Thyroid gland (tissue), 4 donors: ENCODE data around the gene RBM19. TPM values are rescaled to one million over a fixed set of nuclear protein-coding genes. Genes with fewer than 3 reads are reported as not detected.
"Not testable (repeated sequence)": the region's sequence is repeated elsewhere in the genome, so short reads cannot be mapped to it uniquely, and the experiment has no call there.

Experiments
- DNase-seq, 2 donors: peaks; one replicate each; pipeline ENCODE4 v3.0.0-alpha.2; 2019
- H3K27ac ChIP-seq, 3 donors: fragments of 200-600 bp; sonication (generic); 1 replicate in 2 of 3; 2 replicates in 1 of 3; pipeline ENCODE4 v1.5.1; 2016 to 2019; ENCODE audit warnings: mild to moderate bottlenecking in 1 of 3, moderate library complexity in 1 of 3
- H3K27me3 ChIP-seq: fragments of 200-600 bp; sonication (generic); one replicate; pipeline ENCODE4 v1.5.1; 2019
- H3K36me3 ChIP-seq, 2 donors: fragments of 200-600 bp; sonication (generic); one replicate each; pipeline ENCODE4 v1.5.1; 2016 to 2019
- H3K4me1 ChIP-seq, 2 donors: fragments of 200-600 bp; sonication (generic); one replicate each; pipeline ENCODE4 v1.5.1; 2017 to 2019
- H3K4me3 ChIP-seq, 3 donors: fragments of 200-600 bp; sonication (generic); replicated peaks in 1 of 3; 1 replicate in 2 of 3; 2 replicates in 1 of 3; pipeline ENCODE4 v1.5.1; 2016; ENCODE audit warnings: mild to moderate bottlenecking in 1 of 3
- H3K9me3 ChIP-seq: fragments of 200-600 bp; sonication (generic); one replicate; pipeline ENCODE4 v1.5.1; 2017
- CTCF ChIP-seq, 6 experiments: fragments of 200-600 bp in 3 of 6; fragments of 450-650 bp in 3 of 6; sonication (generic) in 3 of 6; IDR thresholded peaks; one replicate each; pipeline ENCODE4 v1.5.1; 2016 to 2019; ENCODE audit warnings: antibody characterized with exemption in 6 of 6, mild to moderate bottlenecking in 2 of 6, inconsistent platforms in 1 of 6, moderate library complexity in 1 of 6
- POLR2A ChIP-seq, 2 donors: fragments of 450-650 bp; IDR thresholded peaks; one replicate each; pipeline ENCODE4 v1.6.1; 2017; ENCODE audit warnings: antibody characterized with exemption in 2 of 2, mild to moderate bottlenecking in 2 of 2, moderate library complexity in 1 of 2
- WGBS, 2 donors: methylation state at CpG; one replicate each; pipeline ENCODE4 v1.1.5; 2017; 5-methylcytosine and 5-hydroxymethylcytosine counted together
- intact Hi-C: fragments of 100-400 bp; cut with DNase I; formaldehyde crosslinking; loops from one replicate; pipeline ENCODE4 v1.15.1; 2023
- total RNA-seq, 4 donors: library from RNA; depleted of rRNA; stranded (reverse); fragments of >200 nt; gene quantifications; one replicate each; pipeline ENCODE4 v1.2.3, GENCODE V29; 2016

Gene RBM19
- total RNA-seq, 4 donors from 2014 or later = 27.3 to 40.6 (median 36.1) TPM

GRCh38 chr12:114001511-114002340 lies 35.6 kb upstream of the RBM19 start:
- no peaks in the 10 kb centered on the region for H3K9me3 ChIP-seq
- no peak overlapping the region for H3K27ac ChIP-seq
- H3K27me3 ChIP-seq = no peaks in the 10 kb centered on the region
- 67% methylated on average over 5 of the region's 5 CpGs for WGBS, 2 donors
- TF ChIP-seq POLR2A (IDR thresholded peaks at IDR 0.05) (no peak), CTCF (IDR thresholded peaks at IDR 0.05) (no peak)
- intact Hi-C loops = no loop called here
- no peak for DNase-seq
- no peaks in the 10 kb centered on the region for H3K36me3 ChIP-seq
- no peak overlapping the region for H3K4me3 ChIP-seq
- no peaks in the 10 kb centered on the region for H3K4me1 ChIP-seq

- Histone ChIP-seq H3K4me3 (no peak overlapping the region), H3K27ac (no peak overlapping the region), H3K27me3 (no peaks in the 10 kb centered on the region), H3K36me3 (no peaks in the 10 kb centered on the region), H3K9me3 (no peaks in the 10 kb centered on the region), H3K4me1 (no peaks in the 10 kb centered on the region)
- intact Hi-C loops = no loop called here
- TF ChIP-seq CTCF (IDR thresholded peaks at IDR 0.05) (no peak), POLR2A (IDR thresholded peaks at IDR 0.05) (no peak)
- WGBS, 2 donors = 91 to 93% methylated on average over 8 of the region's 8 CpGs
- DNase-seq = no peak
These were observed 34.7 kb upstream of the RBM19 start for GRCh38 chr12:114000861-114001260.

- intact Hi-C loops, H3K27ac ChIP-seq, H3K4me3 ChIP-seq, DNase-seq, H3K9me3 ChIP-seq, H3K27me3 ChIP-seq, H3K36me3 ChIP-seq, H3K4me1 ChIP-seq: not testable (repeated sequence)
- 80% methylated on average over 7 of the region's 7 CpGs for WGBS, 2 donors
These were observed 34.1 kb upstream of the RBM19 start for GRCh38 chr12:114000261-114000660.

GRCh38 chr12:113997365-113997764 lies 31.2 kb upstream of the RBM19 start:
- Histone ChIP-seq H3K27ac (no peak overlapping the region), H3K4me3 (no peak overlapping the region), H3K9me3 (no peaks in the 10 kb centered on the region), H3K36me3 (no peaks in the 10 kb centered on the region), H3K4me1 (no peaks in the 10 kb centered on the region), H3K27me3 (no peaks in the 10 kb centered on the region)
- 67 to 72% methylated on average over 3 of the region's 3 CpGs for WGBS, 2 donors
- DNase-seq = no peak
- intact Hi-C loops = no loop called here
- TF ChIP-seq POLR2A (IDR thresholded peaks at IDR 0.05) = no peak
- TF ChIP-seq CTCF (IDR thresholded peaks at IDR 0.05) = no peak

- 9 to 14% methylated on average over 7 of the region's 7 CpGs for WGBS, 2 donors
- no peaks in the 10 kb centered on the region for H3K27me3 ChIP-seq
- no peaks in the 10 kb centered on the region for H3K9me3 ChIP-seq
- H3K36me3 ChIP-seq = no peaks in the 10 kb centered on the region
- TF ChIP-seq CTCF (IDR thresholded peaks at IDR 0.05) = no peak
- TF ChIP-seq POLR2A (IDR thresholded peaks at IDR 0.05) = no peak
- H3K27ac ChIP-seq = no peak overlapping the region
- no peak overlapping the region for H3K4me3 ChIP-seq
- H3K4me1 ChIP-seq = no peaks in the 10 kb centered on the region
- intact Hi-C loops = no loop called here
- DNase-seq = peak in 1 of 2 donors; percentile 5
These were observed 29.9 kb upstream of the RBM19 start for GRCh38 chr12:113996026-113996425.
